Suppressor macrophage treated with lipopolysaccharide for 4 hours (primary cell): ENCODE results near the gene DOK7.
"Not testable (repeated sequence)": the region's sequence is repeated elsewhere in the genome, so short reads cannot be mapped to it uniquely, and the experiment has no call there.

Experiments used
- DNase-seq: peaks from one replicate; pipeline ENCODE4 v3.0.0-alpha.2; 2020

DOK7 gene

GRCh38 chr4:3524349-3524748 lies 61.2 kb downstream of the DOK7 start:
- DNase-seq = no peak

- DNase-seq = no peak
These were observed 61.8 kb downstream of the DOK7 start for GRCh38 chr4:3524920-3525319.

- DNase-seq = no peak
These were observed 62.7 kb downstream of the DOK7 start for GRCh38 chr4:3525532-3526430.

GRCh38 chr4:3526456-3526855 lies 63.4 kb downstream of the DOK7 start:
- DNase-seq = no peak

- DNase-seq = no peak
These were observed 64.2 kb downstream of the DOK7 start for GRCh38 chr4:3527101-3527913.

GRCh38 chr4:3527914-3528876 lies 65.1 kb downstream of the DOK7 start:
- no peak for DNase-seq

- peak; percentile 86 for DNase-seq
These were observed 66.3 kb downstream of the DOK7 start for GRCh38 chr4:3529363-3529762.

- DNase-seq = no peak
These were observed 66.9 kb downstream of the DOK7 start for GRCh38 chr4:3530051-3530450.

GRCh38 chr4:3530663-3531254 lies 67.7 kb downstream of the DOK7 start:
- no peak for DNase-seq

- DNase-seq = no peak
These were observed 68.3 kb downstream of the DOK7 start for GRCh38 chr4:3531318-3531878.

GRCh38 chr4:3531879-3532750 lies 69.0 kb downstream of the DOK7 start, which contains the start of gene LRPAP1:
Gene LRPAP1 (minus strand): TSS chr4:3532422. CDS start chr4:3532412, 10 bp downstream.
- DNase-seq = peak; percentile 95

- DNase-seq = no peak
These were observed 69.8 kb downstream of the DOK7 start for GRCh38 chr4:3532751-3533422.

GRCh38 chr4:3533423-3533820 lies 70.3 kb downstream of the DOK7 start:
- DNase-seq = no peak

- DNase-seq = not testable (repeated sequence)
These were observed 72.7 kb downstream of the DOK7 start for GRCh38 chr4:3535812-3536211.

- not testable (repeated sequence) for DNase-seq
These were observed 75.8 kb downstream of the DOK7 start for GRCh38 chr4:3538906-3539305.

- DNase-seq = not testable (repeated sequence)
These were observed 80.3 kb downstream of the DOK7 start for GRCh38 chr4:3543415-3543814.
